HG03575 (cell line): ENCODE data around the gene ZBTB7C.

Experiments used
- ATAC-seq: cut with Tn5 transposase; IDR thresholded peaks from one replicate; pipeline ENCODE4 v1.9.1; 2021; ENCODE audit not compliant: unreplicated experiment, insufficient number of reproducible peaks, low FRiP score; ENCODE audit errors: extremely low read depth

ZBTB7C gene

DNA sequence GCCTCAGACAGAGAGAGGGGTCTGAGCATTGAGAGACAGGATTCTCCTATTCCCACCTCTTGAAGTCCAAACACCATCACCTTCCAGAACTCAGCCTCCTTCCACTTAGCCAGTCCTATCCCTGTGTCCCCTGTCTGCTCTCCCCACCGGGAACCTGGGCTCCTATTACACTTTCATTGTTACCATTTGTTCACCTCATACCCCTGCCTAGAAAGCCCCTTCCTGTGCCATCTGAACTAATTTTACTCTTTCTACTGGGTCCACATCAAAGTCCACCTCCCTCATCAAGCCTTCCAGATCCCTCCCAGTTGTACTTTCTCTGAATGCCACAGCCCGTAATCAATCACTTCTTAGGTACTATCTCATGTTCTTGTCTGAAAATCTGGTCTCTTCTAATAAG, 220.6 kb downstream of the ZBTB7C start:
- no peak for ATAC-seq

- no peak for ATAC-seq
Measured at GRCh38 chr18:48186861-48187260, 222.3 kb downstream of the ZBTB7C start.

GRCh38 chr18:48186131-48186766, 222.9 kb downstream of the ZBTB7C start:
- ATAC-seq = no peak

- no peak for ATAC-seq
Measured at GRCh38 chr18:48184118-48184517, 225.1 kb downstream of the ZBTB7C start.

GRCh38 chr18:48183613-48184012, 225.6 kb downstream of the ZBTB7C start:
- no peak for ATAC-seq

- ATAC-seq = no peak
Measured at GRCh38 chr18:48182779-48183178, 226.4 kb downstream of the ZBTB7C start.

GRCh38 chr18:48181857-48182256, 227.3 kb downstream of the ZBTB7C start:
- ATAC-seq = no peak

DNA sequence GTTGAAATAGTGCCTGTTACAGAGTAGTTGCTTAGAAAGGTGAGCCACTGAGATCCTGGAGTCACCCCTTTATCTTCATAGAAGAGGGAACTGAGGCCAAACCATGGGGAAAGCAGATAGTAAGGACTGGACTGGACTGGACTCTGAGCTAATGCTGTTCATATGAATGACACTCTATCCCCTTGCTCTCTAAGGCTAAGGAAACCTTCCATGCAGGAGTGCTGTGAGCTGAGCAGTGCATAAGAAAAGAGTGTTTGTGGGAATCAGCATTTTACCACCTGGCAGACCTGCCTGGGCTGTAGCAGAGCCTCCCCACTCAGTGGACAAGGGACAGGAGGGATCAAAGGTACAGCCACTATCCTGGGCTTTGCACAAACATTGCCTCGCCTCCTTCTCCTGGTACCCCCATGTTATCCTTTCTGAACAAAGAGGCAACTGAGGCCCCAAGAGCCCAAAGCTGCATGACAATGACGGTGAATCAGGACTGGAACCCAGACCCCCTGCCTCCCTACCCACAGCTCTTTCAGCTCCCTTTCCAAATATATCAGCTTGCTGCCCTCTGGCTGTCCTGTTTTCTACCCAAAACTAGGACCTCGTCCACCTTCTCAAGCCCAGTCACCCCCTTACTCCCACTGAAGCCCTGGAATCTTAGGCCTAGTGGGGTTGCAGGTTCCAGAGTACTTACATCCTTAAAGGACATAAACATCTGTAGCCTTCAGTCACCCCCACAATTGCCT, 227.9 kb downstream of the ZBTB7C start:
- no peak for ATAC-seq

DNA sequence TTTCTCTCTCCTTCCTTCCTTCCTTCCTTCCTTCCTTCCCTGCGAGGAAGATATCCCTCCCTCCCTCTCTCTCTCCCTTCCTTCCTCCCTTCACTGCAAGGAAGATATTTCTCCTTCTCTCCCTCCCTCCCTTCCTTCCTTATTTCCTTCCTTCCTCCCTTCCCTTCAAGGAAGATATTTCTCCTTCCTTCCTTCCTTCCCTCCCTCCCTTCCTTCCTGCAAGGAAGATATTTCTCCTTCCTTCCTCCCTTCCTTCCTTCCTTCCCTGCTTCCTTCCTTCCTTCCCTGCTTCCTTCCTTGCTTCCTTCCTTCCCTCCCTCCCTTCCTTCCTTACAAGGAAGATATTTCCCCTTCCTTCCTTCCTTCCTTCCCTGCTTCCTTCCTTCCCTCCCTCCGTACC, 229.5 kb downstream of the ZBTB7C start:
- ATAC-seq = no peak

- no peak for ATAC-seq
Measured at GRCh38 chr18:48179001-48179400, 230.2 kb downstream of the ZBTB7C start.

DNA sequence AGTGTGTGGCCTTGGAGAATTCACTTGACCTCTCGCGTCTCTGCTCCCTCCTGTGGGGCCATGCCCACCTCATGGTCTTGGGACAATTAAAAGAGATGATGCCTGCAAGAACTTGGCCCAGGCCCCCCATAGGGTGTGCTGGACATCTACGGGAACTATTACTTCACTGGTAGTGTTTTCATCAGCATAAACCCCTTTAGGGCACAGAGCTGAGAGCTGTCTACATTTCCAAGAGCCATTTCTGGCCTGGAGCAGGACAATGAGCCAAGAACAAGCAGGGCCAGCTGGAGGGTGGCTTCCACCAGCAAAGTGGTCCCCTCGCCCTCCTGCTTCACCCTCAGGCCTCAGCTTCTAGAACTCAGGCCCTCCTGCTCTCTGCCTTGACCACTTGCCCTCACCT, 232.3 kb downstream of the ZBTB7C start:
- ATAC-seq = no peak

DNA sequence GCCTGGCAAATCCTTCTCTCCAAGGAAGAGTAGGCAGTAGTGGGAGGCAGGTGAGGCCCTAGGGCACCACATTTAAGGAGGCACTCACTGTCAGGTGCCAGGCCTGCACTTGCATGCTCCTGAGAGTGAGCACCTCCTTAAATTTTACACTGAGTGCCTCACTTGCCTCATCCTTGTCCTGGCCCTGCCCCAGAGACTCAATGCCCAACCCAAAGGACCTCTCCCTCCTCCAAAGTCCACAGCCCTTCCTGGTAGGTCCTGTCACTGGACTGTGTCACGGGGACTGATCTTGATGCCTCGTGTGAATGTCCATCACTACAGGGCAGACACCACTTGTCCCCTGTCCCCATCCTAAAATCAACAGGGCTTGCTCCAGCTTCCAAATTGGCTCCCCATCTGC, 235.6 kb downstream of the ZBTB7C start:
- no peak for ATAC-seq

DNA sequence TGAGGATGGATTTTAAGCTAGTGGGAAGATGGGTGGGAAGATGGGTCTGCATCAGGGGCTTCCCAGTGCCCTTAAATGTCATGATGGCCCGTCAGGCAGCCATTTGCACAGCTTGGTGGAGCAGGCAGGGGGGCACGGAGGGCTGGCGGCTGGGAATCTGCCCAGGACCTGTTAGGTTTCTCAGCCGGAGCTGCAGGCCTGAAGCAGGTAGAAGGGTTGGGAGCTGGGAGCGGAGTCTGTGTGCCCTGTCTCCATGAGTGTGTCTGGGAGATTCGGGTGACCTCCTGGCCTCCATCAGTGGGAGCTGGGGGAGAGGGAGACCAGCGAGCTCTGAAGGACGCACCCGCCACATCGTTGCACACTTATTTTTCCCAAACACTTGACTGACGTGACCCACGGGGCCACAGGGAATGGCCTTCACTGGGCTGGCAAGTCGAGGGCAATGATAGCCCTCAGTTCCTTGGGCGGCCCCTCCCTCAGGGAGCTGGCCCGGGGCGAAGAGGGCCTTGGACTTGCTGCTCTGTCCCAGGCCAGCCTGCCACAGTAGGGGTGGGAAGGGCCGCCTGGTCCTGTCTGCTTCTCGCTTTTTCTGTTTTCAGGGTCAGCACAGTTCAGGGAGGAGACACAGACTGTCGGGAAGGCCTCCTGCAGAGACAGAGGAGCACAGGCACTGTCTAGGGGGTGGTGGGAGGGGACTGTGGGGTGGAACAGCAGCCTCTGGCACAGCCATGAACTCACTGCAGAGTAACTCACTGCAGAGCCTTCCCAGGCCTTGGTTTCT, 236.8 kb downstream of the ZBTB7C start:
- no peak for ATAC-seq

- no peak for ATAC-seq
Measured at GRCh38 chr18:48171490-48172188, 237.5 kb downstream of the ZBTB7C start.

DNA sequence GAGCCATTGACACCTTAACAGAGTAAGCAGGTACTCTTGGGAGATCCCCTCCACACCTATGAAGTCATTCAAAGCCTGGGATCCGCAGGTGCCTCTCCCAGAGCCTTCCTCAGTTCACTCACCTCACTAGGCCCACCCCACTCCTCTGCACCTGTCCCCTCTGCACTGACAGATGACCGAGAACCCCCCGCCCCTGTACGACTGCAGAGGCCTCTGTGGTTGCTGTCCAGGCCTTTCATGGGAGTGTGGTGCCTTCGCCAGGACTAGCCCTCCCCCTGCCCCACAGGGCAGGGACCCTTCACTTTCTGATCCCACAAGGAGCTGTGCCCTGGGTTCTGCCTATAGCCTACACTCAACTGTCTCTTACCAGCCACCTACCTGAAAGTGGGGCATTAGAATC, 238.5 kb downstream of the ZBTB7C start:
- no peak for ATAC-seq

DNA sequence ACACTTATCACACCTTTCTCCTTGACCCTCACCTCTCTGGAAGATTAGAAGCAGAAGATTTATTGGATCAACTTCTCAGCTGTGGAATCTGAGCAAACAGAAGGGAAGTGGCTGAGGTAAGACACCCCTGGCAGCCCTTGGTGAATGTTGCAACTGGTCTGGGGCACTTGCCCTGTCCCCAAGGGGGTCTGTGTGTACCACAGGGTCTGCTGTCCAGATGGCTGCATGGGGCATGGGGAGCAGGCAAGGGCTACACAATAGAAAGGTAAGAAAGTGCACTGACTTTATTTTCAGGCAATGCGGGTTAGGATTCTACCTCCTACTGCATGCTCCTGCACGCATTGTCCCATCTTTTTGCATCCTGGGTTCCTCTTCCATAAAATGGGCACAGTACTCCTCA, 240.3 kb downstream of the ZBTB7C start:
- ATAC-seq = no peak

GRCh38 chr18:48167897-48168253, 241.3 kb downstream of the ZBTB7C start:
- ATAC-seq = no peak

GRCh38 chr18:48166336-48166875, 242.8 kb downstream of the ZBTB7C start:
- no peak for ATAC-seq

DNA sequence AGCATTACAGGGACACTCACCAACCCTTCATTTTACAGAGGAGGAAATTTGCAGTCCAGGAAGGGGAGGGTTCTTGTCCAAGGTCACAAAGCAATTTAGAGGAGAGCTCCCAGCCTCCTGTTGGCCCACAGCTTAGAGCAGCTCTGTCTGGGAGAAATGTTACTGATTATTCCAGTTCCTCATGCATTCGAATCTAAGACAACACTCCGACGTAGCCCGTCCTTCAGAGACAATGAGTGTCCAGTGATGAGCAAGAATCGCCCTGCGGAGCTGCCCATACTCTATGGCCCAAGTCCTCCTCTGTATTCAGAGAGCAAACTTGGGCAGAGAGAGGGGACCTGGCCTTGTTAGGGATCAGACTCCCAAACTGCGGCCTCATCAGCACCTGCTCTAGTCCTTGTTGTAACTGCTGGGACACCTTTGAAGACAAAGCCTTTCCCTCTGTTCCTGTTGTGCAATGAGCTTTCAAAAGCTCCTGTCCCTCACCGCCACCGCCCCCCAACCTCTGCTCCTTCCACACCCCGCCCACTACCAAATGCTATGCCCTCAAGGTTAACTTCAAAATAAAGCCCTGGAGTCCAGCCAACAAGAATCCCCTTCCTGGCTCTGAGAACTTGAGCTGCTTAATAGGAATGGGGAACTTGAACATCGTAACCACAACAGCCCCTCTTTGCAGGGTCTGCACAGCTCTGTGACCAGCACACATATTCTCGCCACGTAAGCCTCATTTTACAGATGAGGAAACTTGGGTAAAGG, 243.9 kb downstream of the ZBTB7C start:
- ATAC-seq = no peak
